Measurements from ENCODE around the gene HSFX2. TPM values are rescaled to one million over a fixed set of nuclear protein-coding genes. Genes with fewer than 3 reads are reported as not detected.
"Not testable (repeated sequence)": the region's sequence is repeated elsewhere in the genome, so short reads cannot be mapped to it uniquely, and the experiment has no call there.

HSFX2 gene
- polyA plus RNA-seq, 1 donor, result 0.46 TPM

DNA sequence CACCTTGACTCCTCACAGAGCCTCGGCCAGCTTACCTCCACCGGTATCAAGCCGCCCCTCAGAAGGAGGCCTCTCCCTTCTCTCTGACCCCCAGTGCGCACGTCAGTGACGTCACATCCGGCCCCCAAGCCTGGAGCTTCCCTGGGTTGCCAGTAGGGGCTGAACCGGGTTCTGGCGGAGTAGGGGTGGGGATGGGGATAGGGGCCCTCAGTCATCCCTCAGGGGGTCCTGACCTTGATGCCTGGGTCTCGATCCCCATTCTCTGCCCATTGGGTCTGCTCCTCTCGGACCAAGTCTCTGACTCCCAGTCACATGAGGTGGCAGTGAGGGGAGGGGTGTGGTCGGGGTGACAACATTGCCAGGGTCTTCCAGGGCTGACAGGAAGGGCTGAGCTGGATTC is 7.8 kb downstream of the HSFX2 start, which contains the start of gene MAGEA9B:
Gene MAGEA9B, minus strand, starts transcription at position 101 of the 400 bp plus-strand sequence. CDS start 4,280 bp downstream, outside the sequence.
- DNase-seq, result not testable (repeated sequence)

DNA sequence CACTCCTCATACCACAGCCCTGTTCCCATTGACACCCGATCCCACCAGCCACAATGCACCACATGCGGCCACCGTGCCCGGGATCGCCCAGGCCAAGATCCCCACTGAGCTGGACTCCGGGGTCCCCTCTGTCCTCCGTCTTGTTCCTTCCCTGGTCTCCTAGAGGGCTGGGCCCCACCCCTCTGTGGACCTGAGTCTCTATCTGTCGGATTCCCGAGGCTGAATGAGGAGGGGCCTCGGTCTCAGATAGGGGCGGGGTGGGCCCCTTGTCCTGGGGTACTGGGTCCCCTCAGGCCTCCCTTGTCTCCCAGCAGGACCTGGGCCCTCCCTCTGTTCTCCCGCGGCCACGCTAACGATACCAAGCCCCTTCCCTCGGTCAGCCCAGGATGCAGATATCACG is 9.5 kb downstream of the HSFX2 start:
- DNase-seq, result not testable (repeated sequence)

DNA sequence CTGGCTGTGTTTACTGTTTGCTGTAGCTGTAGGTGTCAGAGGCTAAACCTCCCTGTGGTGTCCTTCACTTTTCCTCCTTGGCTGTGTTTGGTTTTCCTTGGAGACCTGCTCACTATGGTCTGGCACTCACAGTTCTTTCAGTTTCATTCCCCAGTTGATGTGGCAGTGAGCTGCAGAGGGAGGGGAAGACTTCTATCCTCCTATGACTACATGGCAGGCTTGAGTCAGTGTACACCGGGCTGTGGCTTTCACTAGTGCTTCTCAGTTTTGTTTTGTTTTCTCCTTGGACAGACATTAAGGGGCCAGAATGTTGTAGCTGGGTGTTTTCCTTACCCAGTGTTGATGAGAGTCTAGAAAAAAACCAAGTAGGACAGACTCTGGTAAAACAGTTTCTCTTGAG is 21.7 kb downstream of the HSFX2 start:
- DNase-seq, result not testable (repeated sequence)

DNA sequence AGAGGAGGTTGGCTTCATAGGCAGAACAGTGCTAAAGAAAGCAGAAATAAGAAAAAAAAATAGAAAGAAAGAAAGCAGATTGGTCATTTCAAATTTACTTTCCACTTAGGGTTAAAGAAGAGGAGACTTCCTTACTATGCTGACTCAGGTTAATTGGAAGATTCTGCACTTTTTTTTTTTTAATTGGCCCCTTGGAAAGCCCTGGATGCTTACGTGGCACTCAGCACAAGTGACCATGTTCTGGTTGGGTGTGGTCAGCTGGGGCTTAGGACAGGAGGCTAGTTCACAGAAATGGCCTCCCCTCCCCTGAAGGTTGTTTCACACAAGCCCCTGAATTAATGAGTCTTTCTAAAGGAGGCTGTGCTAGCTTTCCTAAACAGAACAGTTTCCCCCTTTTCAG is 22.4 kb downstream of the HSFX2 start:
- no peak for DNase-seq

DNA sequence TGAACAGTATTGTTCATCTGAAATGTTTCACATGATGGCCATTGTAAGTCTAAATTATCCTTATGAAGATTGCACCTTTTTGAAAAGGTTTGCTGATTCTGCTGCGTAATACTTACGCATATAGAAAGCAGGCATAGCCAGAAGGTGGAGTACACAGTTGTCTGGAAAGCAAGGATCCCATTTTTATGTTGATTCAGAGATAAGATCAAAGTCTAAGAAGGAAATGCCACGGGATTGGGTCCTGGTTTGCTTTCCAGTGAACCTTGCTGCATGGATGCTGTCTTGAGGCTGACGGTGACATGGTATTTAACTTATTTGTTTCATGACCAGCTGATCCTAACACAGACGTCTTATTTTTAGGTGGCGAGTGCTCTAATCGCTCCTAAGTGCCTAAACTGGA is 23.3 kb downstream of the HSFX2 start:
- no peak for DNase-seq

DNA sequence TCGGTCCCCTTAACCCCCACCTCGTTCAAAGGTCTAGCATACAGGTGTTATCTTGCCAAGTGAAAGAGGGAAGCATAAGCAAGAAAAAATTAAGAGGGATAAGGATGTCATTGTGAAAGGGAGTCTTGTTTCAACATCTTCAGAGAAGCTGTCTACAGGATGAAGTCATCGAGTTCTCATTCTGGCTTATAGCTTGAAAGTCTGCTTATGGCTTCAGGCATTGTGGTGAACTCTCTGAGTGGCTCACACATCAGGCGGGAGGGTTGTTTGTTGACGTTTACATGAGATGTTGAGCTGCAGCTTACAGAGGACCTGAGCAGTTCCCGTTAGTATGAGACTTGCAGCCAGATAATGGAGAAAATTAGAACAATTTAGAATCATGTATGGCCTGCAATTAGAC is 24.4 kb downstream of the HSFX2 start:
- DNase-seq, result no peak

DNA sequence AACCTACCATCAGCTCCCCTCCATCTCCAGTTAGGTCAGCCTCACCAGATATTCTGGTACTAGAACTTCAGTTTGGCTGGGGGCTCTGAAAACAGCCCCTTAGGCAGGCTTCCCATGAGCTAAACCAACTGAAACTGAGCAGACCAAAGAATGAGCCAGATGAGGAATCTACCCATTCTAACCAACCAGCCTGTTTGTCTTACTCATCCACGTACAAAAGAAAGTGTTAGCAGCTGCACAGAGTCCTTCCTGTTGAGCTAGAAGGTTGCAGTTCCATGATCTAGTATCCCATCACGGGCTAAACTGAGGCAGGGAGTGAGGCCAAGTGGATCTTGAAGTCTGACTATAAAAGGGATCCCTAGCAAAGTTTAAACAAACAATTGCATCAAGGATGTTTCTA is 25.3 kb downstream of the HSFX2 start:
- no peak for DNase-seq

DNA sequence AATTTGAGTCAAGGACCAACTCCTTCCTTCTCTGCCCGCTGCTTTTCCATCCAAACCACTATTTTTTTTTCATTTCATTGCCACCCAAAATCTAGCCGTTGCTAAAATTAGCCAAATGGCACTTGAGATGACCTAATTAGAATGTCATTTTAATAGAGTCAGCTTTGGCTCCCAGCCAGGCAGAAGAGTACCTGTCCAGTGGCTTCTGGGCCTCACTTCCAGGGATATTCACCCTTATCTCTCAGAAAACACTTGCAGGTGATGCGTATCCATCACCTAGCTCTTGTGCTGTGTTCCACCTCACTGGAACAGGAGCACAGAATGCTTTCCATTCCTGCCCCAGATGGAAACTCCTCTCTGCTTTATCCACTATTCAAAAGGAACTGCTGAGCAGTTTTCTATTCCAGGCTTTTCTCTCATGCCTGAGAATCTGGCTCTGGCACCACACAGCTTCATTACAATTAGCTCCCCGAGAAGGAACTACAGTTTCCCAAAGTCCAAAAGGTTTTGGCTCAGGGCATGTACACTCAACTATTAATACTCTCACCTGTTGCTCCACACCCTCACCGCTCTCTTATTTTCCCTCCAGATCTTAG is 26.3 kb downstream of the HSFX2 start:
- DNase-seq, result no peak

DNA sequence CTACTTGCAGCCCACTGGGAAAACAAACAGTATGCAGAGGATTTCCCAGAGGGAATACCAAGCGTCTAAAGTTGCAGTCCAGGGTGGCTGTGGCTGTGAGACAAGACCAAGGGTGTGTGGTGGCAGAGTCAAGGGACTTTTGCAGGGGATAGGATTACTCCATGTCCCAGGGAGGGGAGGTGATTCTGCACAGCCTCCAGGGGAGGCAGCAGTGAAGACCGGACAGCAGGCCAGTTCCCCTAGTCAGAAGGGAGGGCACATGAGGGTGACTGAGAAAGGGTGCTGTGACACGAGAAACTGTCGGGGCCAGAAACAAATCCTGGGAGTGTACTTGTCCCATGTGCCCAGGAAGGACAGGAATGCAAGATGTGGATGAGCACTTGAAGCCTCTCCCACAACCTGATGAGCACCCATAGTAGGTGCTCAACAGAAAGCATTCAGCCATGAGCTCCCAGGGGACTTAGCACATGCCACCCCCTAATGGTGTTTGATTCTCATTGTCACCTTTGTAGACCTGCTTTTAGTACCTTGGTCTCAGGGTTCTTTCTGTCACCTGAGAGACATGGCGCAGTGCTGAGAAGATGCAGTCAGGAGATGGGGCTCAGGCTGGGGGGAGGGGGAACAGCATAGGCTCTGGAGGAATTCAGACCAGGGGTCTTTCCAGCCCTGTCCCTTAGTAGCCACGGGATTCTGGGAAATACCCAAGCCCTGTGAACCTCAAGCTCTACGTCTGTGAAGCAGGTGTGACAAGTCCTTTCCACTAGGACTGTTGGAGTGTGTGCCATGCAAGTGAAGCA is 27.3 kb downstream of the HSFX2 start:
- DNase-seq, result no peak

DNA sequence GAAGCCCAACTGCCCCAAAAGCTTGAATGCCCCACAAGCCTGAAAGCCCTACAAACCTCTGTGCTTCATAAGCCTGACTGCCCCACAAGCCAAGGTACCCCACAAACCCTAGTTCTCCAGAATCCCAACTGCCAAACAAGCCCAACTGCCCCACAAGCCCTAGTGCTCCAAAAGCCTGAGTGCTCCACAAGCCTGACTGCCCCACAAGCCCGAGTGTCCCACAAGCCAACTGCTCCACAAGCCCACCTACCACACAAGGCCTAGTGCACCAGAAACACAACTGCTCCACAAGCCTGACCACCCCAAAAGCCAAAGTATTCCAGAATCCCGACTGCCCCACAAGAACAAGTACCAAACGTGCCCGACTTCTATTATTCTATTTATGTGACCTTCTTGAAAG is 31.8 kb downstream of the HSFX2 start:
- DNase-seq, result no peak

DNA sequence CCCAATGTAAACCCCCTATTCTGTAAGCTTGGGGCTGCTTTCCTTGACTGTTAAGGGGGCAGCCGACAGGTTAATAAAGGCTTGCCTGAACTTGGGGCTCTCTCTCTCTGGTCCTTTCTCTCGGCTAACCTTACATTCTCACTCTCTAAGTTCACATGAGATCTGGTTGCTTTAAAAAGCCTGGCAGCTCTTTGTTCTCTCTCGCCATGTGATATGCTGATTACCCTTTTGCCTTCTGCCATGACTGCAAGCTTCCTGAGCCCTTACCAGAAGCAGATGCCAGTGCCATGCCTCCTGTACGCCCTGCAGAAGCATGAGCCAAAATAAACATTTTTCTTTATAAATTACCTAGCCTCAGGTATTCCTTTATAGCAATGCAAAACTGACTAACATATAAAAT is 39.9 kb downstream of the HSFX2 start:
- not testable (repeated sequence) for DNase-seq

DNA sequence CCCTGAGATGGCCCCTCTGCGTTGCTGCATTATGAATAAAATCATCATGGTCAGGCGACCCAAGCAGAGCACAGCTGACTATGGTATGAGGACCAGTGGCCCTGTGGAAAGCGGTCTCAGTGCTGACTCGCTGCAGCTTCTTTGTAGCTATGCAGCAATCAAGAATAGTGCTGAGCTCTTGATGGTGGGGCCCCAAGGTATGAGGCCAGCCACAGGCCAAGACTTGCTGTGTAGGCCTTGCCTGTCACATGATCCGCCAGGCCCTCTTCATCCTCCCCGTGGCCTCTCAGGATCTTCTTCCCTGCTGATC is 43.2 kb downstream of the HSFX2 start:
- DNase-seq, result not testable (repeated sequence)

DNA sequence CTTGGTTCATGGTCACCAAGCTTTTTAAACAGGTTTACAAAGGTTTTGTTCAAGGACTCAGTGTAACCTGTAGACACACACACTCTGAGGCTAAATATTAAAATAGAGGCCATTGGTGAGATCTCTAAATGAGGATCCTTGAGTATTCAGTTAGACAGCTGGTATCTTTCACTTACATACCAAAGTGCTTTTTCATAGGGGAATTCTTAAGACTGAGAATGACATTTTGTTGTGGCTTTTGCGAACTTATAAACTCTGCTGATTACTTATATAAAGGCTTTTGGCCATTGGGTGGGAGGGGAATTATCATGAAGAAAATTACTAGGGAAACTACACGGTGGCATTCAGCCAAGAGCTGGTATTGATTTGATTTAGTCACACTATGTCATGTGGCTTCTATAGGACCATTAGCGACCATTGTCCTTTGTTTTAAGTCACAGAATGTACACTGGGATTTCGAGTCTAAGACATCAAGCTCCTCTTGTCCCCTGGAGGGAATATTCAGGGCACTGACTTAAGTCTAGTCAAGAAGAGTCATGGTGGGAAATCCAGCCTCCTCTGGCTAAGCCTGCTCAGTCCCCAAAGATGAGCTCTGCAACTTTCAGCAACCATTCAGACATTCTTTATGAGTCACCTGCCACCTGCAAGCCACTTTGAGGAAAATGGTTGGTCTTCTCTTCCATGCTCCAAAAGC is 43.7 kb downstream of the HSFX2 start:
- DNase-seq, result not testable (repeated sequence)

DNA sequence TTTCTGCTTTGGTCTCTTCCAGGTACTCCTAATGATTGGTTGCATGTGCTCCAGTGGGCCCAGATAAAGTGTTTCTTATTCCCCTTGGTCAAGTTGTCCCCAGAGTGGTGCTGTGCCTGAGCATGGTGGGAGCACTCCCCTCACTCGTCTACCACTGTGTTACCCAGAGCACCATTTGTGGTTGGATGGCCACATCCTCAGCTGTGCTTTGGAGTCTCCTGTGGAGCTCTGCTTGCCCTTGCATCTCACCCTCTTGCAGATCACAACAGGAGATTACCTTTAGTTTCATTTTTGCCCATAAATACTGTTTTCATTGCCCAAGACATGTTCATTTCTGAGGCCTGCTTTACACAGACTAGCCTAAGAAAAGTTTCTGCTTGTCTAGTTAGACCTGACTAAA is 44.7 kb downstream of the HSFX2 start:
- DNase-seq, result not testable (repeated sequence)

DNA sequence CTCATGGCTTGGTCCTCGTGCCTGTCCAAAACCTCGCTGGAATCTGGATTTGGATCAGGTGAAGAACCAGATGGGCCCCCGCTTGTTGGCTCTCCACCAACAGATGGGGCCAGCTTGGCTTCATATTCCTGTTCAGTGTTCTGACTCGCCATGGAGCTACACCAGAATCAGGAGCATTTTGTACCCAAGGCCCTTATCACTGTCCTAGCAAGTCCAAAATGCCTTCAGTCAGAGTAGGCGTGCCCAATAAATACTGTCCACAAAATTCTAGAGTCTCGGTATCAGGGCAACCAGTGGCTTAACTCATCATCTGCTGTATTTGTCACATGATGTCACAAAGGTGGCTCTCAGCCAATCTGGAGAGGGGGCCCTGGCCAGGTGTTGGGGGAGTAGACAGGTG is 45.4 kb downstream of the HSFX2 start, which contains the start of gene HSFX3:
Gene HSFX3, minus strand, starts transcription at position 224 of the 400 bp plus-strand sequence. Its CDS starts 72 bp downstream, at position 152.
- DNase-seq, result not testable (repeated sequence)

DNA sequence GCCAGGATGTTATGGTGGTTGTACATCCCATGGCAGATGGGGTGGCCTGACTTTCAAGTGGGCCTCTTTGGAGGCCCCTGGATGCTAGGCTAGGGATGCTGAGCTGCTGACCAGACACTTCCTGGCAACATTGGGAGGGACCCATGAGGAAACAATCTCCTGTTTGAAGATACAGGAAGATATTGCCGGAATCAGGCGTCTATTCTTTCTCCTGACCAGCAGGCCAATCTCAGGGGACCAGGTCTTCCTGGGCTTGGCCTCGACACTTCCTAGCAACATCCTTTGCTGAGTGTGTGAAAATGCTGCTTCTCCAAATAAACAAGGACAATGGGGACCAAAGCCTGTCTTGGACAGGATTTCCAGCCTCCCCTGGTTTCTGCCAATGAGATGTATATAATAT is 47.3 kb downstream of the HSFX2 start:
- not testable (repeated sequence) for DNase-seq

DNA sequence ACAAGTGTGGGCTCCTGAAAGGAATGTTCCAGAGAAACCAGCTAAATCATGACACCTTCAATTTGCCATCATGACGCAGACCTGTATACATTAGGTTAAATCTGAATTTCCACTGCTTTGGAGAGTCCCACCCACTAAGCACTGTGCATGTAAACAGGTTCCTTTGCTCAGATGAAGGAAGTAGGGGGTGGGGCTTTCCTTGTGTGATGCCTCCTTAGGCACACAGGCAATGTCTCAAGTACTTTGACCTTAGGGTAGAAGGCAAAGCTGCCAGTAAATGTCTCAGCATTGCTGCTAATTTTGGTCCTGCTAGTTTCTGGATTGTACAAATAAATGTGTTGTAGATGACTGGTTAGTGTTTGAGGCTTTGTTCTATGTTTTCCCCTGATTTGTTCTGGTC is 48.2 kb downstream of the HSFX2 start:
- DNase-seq, result not testable (repeated sequence)

DNA sequence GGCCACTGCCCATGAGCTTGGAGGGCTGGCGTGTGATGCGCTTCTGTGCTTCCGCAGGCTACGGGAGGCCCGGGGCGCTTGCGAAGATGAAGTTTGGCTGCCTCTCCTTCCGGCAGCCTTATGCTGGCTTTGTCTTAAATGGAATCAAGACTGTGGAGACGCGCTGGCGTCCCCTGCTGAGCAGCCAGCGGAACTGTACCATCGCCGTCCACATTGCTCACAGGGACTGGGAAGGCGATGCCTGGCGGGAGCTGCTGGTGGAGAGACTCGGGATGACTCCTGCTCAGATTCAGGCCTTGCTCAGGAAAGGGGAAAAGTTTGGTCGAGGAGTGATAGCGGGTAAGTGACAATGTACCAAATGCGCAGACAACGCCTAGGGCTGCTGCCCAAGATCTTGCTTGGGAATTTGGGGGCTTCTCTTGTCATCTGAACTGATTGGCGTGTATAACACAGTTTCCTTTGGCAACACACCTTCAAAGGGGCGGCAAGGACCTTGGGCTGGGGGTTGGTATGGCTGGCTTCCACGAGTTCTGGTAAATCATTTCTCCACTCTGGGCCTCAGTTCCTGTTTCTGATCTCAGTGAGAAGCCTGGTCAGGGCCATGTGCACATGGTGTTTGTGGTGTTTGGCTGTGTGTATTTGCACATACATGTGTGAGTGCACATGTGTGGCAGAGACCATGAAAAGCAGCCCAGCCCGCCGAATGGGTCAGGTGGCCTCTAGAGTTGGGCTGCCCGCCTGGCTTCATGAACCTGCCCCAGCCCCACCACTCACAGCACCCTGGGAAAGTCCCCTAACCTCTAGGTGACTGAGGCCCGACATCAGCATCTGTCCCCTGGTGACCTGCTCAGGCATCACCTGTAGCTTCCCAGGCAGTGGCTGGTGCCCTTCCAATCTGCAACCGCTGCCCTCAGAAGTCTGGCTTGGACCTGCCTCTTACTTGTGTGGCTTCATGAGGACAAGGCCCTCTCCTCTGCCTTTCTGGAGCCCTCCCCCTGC is 49.3 kb downstream of the HSFX2 start:
- not testable (repeated sequence) for DNase-seq

Data from hindlimb muscle (tissue), 1 donor.